ENCODE results near the gene SPATA13. TPM values are rescaled to one million over a fixed set of nuclear protein-coding genes. Genes with fewer than 3 reads are reported as not detected.

Gene SPATA13
- total and polyA plus RNA-seq, 2 donors (not counting 3 experiments of a cell fraction or from before 2014, with no cell fraction given) = 6.6 to 12.9 TPM

DNA sequence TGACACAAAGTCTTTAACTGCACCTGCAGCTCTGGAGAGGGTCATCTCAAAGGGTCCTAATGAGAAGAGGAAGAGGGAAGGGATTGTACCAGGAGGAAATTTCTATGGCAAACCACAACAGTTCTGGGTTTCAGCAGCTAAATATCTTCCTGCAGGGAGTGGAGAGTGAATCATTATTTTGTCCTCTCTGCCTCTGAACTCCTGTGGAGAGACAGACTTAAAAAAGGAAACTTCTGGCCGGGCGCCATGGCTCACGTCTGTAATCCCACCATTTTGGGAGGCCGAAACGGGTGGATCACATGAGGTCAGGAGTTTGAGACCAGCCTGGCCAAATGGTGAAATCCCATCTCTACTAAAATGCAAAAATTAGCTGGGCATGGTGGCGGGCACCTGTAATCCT lies 132.0 kb downstream of the SPATA13 start:
- DNase-seq (ENCODE audit: low read depth, low spot score) (no peak), FAIRE-seq (peak; percentile 43)
- H3K79me2 ChIP-seq (ENCODE audit: control insufficient read depth, insufficient read depth, low read length) = no peaks in the 10 kb centered on the region
- CTCF ChIA-PET = interaction anchor here (1.0 kb wide), 1 partner anchor 22 kb away, joined by 3 read pairs; no protein-coding TSS in a partner anchor
- intact Hi-C loops (cut with micrococcal nuclease) (no loop called here), dilution Hi-C loops (cut with MboI; ENCODE audit: extremely low pct_ligation_motif_present, low sequenced_read_pairs) (no loop called here)
- TF ChIP-seq POLR2AphosphoS5 (IDR thresholded peaks at IDR 0.05; ENCODE audit: insufficient read depth, low read depth, low read length) = no peak
- TF ChIP-seq, protein P1, sequence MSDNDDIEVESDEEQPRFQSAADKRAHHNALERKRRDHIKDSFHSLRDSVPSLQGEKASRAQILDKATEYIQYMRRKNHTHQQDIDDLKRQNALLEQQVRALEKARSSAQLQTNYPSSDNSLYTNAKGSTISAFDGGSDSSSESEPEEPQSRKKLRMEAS (IDR thresholded peaks at IDR 0.05; ENCODE audit: insufficient read depth, insufficient read length) = no peak
- TF ChIP-seq MYC (IDR thresholded peaks at IDR 0.05; ENCODE audit: low read depth, low read length) = no peak
- TF ChIP-seq GATA2 (IDR thresholded peaks at IDR 0.05; ENCODE audit: insufficient read depth, insufficient read length, low read depth, low read length) = no peak
- H4K20me1 ChIP-seq (replicated peaks; ENCODE audit: control insufficient read depth, extremely low read depth, insufficient read depth, low read length) = no peaks in the 10 kb centered on the region
- H3K4me3 ChIP-seq (replicated peaks in 1 of 3; ENCODE audit: insufficient read depth in 1 of 3, low read depth in 1 of 3, low read length in 3 of 3) = no peak overlapping the region
- no peaks in the 10 kb centered on the region for H3K36me3 ChIP-seq (ENCODE audit: control insufficient read depth in 2 of 2, extremely low read depth in 1 of 2, insufficient read depth in 2 of 2, low read length in 2 of 2)
- POLR2A ChIA-PET = no interaction called here
- no peaks in the 10 kb centered on the region for H3K4me1 ChIP-seq (ENCODE audit: control insufficient read depth, extremely low read depth, insufficient read depth, low read length)
- no peaks in the 10 kb centered on the region for H3K9me3 ChIP-seq (replicated peaks; ENCODE audit: control insufficient read depth, insufficient read depth, low read length)
- no TSS peak for BruUV-seq (replicated peaks)
- no peak overlapping the region for H3K4me2 ChIP-seq (ENCODE audit: insufficient read depth, low read length)
- H3K9ac ChIP-seq (replicated peaks; ENCODE audit: extremely low read depth, insufficient read depth, low read length) = no peak overlapping the region
- H2AFZ ChIP-seq (ENCODE audit: low read depth, low read length) = no peak overlapping the region
- no peaks in the 10 kb centered on the region for H3K27me3 ChIP-seq (ENCODE audit: control insufficient read depth in 2 of 2, insufficient read depth in 2 of 2, low read length in 2 of 2)
- no peaks in the 10 kb centered on the region for H3K9me1 ChIP-seq (replicated peaks; ENCODE audit: control insufficient read depth, extremely low read depth, insufficient read depth, low read length)
- H3K27ac ChIP-seq (ENCODE audit: insufficient read depth, low read depth, low read length) = no peak overlapping the region

DNA sequence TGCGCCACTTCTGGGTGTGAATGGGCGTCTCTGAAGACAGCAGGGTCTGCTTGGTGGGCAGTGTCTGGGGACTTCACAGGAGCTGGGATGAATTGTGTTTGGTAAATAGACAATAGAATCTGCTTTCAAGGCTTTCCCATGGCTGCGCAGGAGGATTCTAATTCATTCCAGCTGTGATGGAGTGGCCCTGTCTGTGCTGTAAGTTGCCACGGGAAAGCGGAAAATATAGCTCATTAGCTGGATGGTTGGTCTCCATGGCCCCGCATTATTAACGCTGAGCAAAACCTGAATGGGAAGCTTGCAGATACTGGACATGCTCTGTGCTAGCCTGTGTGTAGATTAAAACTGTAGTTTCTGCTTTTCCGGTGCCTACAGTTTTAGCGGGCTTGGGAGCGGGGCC lies 133.2 kb downstream of the SPATA13 start:
- Histone ChIP-seq H3K4me3 (replicated peaks in 1 of 3; ENCODE audit: insufficient read depth in 1 of 3, low read depth in 1 of 3, low read length in 3 of 3) (no peak overlapping the region), H3K4me2 (ENCODE audit: insufficient read depth, low read length) (no peak overlapping the region), H3K36me3 (ENCODE audit: control insufficient read depth in 2 of 2, extremely low read depth in 1 of 2, insufficient read depth in 2 of 2, low read length in 2 of 2) (no peaks in the 10 kb centered on the region), H3K9me1 (replicated peaks; ENCODE audit: control insufficient read depth, extremely low read depth, insufficient read depth, low read length) (no peaks in the 10 kb centered on the region), H3K9me3 (replicated peaks; ENCODE audit: control insufficient read depth, insufficient read depth, low read length) (no peaks in the 10 kb centered on the region), H4K20me1 (replicated peaks; ENCODE audit: control insufficient read depth, extremely low read depth, insufficient read depth, low read length) (no peaks in the 10 kb centered on the region), H3K27me3 (ENCODE audit: control insufficient read depth in 2 of 2, insufficient read depth in 2 of 2, low read length in 2 of 2) (no peaks in the 10 kb centered on the region), H2AFZ (ENCODE audit: low read depth, low read length) (no peak overlapping the region), H3K79me2 (ENCODE audit: control insufficient read depth, insufficient read depth, low read length) (no peaks in the 10 kb centered on the region), H3K9ac (replicated peaks; ENCODE audit: extremely low read depth, insufficient read depth, low read length) (no peak overlapping the region), H3K4me1 (ENCODE audit: control insufficient read depth, extremely low read depth, insufficient read depth, low read length) (no peaks in the 10 kb centered on the region), H3K27ac (ENCODE audit: insufficient read depth, low read depth, low read length) (no peak overlapping the region)
- DNase-seq (ENCODE audit: low read depth, low spot score) = no peak
- intact Hi-C loops (cut with micrococcal nuclease) (no loop called here), dilution Hi-C loops (cut with MboI; ENCODE audit: extremely low pct_ligation_motif_present, low sequenced_read_pairs) (no loop called here)
- TF ChIP-seq GATA2 (IDR thresholded peaks at IDR 0.05; ENCODE audit: insufficient read depth, insufficient read length, low read depth, low read length) (no peak), FOS (IDR thresholded peaks at IDR 0.05; ENCODE audit: borderline replicate concordance, insufficient read depth, low read length) (no peak), POLR2A (IDR thresholded peaks at IDR 0.05; ENCODE audit: low read depth, low read length) (no peak), MYC (IDR thresholded peaks at IDR 0.05; ENCODE audit: low read depth, low read length) (no peak), EZH2 (IDR thresholded peaks at IDR 0.05; ENCODE audit: borderline replicate concordance, low read depth, low read length, severe bottlenecking) (no peak), POLR2AphosphoS5 (IDR thresholded peaks at IDR 0.05; ENCODE audit: insufficient read depth, low read depth, low read length) (no peak), JUN (IDR thresholded peaks at IDR 0.05; ENCODE audit: borderline replicate concordance, insufficient read depth, insufficient read length, low read depth) (no peak)
- TF ChIP-seq, protein P2, sequence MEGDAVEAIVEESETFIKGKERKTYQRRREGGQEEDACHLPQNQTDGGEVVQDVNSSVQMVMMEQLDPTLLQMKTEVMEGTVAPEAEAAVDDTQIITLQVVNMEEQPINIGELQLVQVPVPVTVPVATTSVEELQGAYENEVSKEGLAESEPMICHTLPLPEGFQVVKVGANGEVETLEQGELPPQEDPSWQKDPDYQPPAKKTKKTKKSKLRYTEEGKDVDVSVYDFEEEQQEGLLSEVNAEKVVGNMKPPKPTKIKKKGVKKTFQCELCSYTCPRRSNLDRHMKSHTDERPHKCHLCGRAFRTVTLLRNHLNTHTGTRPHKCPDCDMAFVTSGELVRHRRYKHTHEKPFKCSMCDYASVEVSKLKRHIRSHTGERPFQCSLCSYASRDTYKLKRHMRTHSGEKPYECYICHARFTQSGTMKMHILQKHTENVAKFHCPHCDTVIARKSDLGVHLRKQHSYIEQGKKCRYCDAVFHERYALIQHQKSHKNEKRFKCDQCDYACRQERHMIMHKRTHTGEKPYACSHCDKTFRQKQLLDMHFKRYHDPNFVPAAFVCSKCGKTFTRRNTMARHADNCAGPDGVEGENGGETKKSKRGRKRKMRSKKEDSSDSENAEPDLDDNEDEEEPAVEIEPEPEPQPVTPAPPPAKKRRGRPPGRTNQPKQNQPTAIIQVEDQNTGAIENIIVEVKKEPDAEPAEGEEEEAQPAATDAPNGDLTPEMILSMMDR (IDR thresholded peaks at IDR 0.05; ENCODE audit: extremely low read depth in 1 of 2, insufficient read depth in 1 of 2, low read depth in 1 of 2, low read length in 2 of 2) = no peak
- TF ChIP-seq, protein P1 (IDR thresholded peaks at IDR 0.05; ENCODE audit: insufficient read depth, insufficient read length) = no peak
- FAIRE-seq = no peak
- POLR2A ChIA-PET = no interaction called here
- no TSS peak for BruUV-seq (replicated peaks)
- CTCF ChIA-PET = no interaction called here

Data from endothelial cell of umbilical vein (primary cell).